Right lobe of liver (tissue), 4 donors: ENCODE results near the gene FREM3.

ENCODE experiments used
- POLR2A ChIP-seq: fragments of 450-650 bp; IDR thresholded peaks from one replicate; pipeline ENCODE4 v1.6.1; 2017; ENCODE audit warnings: antibody characterized with exemption, mild to moderate bottlenecking
- TF ChIP-seq, protein P1 (sequence below), 4 donors: fragments of 200-600 bp in 3 of 4; fragments of 450-650 bp in 1 of 4; IDR thresholded peaks; one replicate each; pipeline versions ENCODE4 v1.5.1 to v1.8.0; 2016 to 2022; ENCODE audit warnings: antibody characterized with exemption in 4 of 4, mild to moderate bottlenecking in 2 of 4
- donor health status: DM: no; HTN: no; CAD: no.
- donor health status: DM: no; HTN: no; CAD: no.
- donor health status: DM: no; HTN: yes; CAD: no.

DNA sequence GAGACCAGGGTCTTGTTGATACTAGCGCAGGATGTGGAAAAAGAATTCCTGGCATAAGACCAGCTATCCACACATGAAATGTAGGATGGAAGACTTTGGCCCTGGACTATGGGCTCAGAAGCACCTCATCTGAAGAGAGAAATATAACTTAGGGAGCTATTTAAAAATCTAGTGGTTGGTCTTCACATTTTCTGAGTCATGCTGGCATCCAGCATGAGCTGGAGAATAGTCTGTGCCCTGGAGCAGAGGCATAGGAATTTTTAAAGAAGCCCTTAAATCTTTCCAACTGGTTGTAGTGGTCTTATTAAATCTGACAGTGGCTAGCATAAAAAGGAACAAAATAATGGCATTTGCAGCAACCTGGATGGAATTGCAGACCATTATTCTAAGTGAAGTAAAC, 100.6 kb downstream of the FREM3 start:
- TF ChIP-seq, protein P1, sequence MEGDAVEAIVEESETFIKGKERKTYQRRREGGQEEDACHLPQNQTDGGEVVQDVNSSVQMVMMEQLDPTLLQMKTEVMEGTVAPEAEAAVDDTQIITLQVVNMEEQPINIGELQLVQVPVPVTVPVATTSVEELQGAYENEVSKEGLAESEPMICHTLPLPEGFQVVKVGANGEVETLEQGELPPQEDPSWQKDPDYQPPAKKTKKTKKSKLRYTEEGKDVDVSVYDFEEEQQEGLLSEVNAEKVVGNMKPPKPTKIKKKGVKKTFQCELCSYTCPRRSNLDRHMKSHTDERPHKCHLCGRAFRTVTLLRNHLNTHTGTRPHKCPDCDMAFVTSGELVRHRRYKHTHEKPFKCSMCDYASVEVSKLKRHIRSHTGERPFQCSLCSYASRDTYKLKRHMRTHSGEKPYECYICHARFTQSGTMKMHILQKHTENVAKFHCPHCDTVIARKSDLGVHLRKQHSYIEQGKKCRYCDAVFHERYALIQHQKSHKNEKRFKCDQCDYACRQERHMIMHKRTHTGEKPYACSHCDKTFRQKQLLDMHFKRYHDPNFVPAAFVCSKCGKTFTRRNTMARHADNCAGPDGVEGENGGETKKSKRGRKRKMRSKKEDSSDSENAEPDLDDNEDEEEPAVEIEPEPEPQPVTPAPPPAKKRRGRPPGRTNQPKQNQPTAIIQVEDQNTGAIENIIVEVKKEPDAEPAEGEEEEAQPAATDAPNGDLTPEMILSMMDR (IDR thresholded peaks at IDR 0.05), result no peak
- no peak for TF ChIP-seq POLR2A
